Astrocyte (in vitro differentiated cells and primary cell): Measurements from ENCODE around the gene ASPN.

Source experiments
- EZH2 ChIP-seq: IDR thresholded peaks from 2 replicates; pipeline ENCODE4 v1.6.1; 2012; ENCODE audit warnings: mild to moderate bottlenecking, low read length, inconsistent platforms; ENCODE audit not compliant: insufficient read depth
- TF ChIP-seq, protein P1 (sequence below): IDR thresholded peaks from 2 replicates; pipeline ENCODE4 v1.5.1; 2011; ENCODE audit warnings: low read depth, mild to moderate bottlenecking, inconsistent platforms, low read length, moderate library complexity; ENCODE audit not compliant: insufficient read depth

DNA sequence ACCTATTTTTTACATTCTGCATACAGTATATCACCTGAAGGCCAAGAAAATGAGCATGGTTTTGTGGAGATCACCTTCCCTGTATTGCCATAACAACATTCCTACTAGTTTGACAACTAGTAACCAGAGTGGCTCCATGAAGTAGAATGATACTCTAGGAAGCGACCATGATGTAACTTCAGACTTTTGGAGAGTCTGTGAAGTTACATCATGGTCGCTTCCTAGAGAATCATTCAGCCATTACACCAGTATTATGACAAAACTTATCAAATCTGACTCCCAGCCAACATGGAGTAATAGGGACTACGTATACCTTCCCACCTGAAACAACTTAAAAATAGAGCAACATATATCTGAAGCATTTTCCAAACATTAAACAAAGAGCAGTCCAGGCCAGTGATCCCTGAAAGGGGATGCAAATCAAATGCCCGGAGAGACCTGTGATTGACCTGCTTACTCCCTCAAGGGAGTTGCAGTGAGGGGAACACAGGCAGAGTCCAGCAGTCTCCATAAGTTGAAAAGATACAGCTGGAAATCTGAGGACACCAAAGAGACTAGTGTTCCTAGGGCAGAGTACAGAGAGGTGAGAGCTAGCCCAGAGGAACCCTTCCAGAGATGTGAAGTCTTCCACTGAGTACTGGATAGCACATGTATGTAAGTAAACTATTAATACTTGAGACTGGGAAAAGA is 45.7 kb upstream of the ASPN start:
- TF ChIP-seq, protein P1, sequence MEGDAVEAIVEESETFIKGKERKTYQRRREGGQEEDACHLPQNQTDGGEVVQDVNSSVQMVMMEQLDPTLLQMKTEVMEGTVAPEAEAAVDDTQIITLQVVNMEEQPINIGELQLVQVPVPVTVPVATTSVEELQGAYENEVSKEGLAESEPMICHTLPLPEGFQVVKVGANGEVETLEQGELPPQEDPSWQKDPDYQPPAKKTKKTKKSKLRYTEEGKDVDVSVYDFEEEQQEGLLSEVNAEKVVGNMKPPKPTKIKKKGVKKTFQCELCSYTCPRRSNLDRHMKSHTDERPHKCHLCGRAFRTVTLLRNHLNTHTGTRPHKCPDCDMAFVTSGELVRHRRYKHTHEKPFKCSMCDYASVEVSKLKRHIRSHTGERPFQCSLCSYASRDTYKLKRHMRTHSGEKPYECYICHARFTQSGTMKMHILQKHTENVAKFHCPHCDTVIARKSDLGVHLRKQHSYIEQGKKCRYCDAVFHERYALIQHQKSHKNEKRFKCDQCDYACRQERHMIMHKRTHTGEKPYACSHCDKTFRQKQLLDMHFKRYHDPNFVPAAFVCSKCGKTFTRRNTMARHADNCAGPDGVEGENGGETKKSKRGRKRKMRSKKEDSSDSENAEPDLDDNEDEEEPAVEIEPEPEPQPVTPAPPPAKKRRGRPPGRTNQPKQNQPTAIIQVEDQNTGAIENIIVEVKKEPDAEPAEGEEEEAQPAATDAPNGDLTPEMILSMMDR = no peak
- TF ChIP-seq EZH2 = no peak
